Liver (tissue), 3 donors: ENCODE results near the gene KLHL33.

Experiments
- ATF3 ChIP-seq: IDR thresholded peaks from 2 replicates; pipeline ENCODE4 v1.6.1; 2016; ENCODE audit warnings: antibody characterized with exemption
- CTCF ChIP-seq: fragments of 150-350 bp; IDR thresholded peaks from 2 replicates; pipeline ENCODE4 v1.5.1; 2017; ENCODE audit warnings: improper control_type of control experiment, low read depth, low read length; ENCODE audit not compliant: missing input control
- FOXA1 ChIP-seq: IDR thresholded peaks from 2 replicates; pipeline ENCODE4 v1.6.1; 2016; ENCODE audit warnings: antibody characterized with exemption
- GABPA ChIP-seq, 2 donors: IDR thresholded peaks in 1 of 2; conservative IDR thresholded peaks in 1 of 2; 2 replicates each; pipeline ENCODE4 v1.6.1; 2016; ENCODE audit warnings: antibody characterized with exemption in 2 of 2, mild to moderate bottlenecking in 1 of 2, moderate library complexity in 1 of 2
- MAX ChIP-seq: IDR thresholded peaks from 2 replicates; pipeline ENCODE4 v1.6.1; 2016; ENCODE audit warnings: antibody characterized with exemption
- RAD21 ChIP-seq, 2 donors: IDR thresholded peaks; 2 replicates each; pipeline ENCODE4 v1.6.1; 2016; ENCODE audit warnings: antibody characterized with exemption in 2 of 2, mild to moderate bottlenecking in 2 of 2
- REST ChIP-seq: IDR thresholded peaks from 2 replicates; pipeline ENCODE4 v1.6.1; 2016; ENCODE audit warnings: antibody characterized with exemption, mild to moderate bottlenecking
- TAF1 ChIP-seq: conservative IDR thresholded peaks from 2 replicates; pipeline ENCODE4 v1.6.1; 2016; ENCODE audit warnings: antibody characterized with exemption, mild to moderate bottlenecking
- YY1 ChIP-seq: IDR thresholded peaks from 2 replicates; pipeline ENCODE4 v1.6.1; 2016; ENCODE audit warnings: antibody characterized with exemption, mild to moderate bottlenecking
- donor health status: healthy.
- donor health status: healthy.

- TF ChIP-seq ATF3 (no peak), YY1 (no peak), MAX (no peak), CTCF (no peak), FOXA1 (no peak), TAF1 (no peak), RAD21 (IDR thresholded peaks at IDR 0.05) (no peak), REST (no peak), GABPA (IDR thresholded peaks at IDR 0.05 in 1 of 2, conservative IDR thresholded peaks at IDR 0.05 in 1 of 2) (no peak)
Observed at GRCh38 chr14:20400589-20400964, 35.4 kb downstream of the KLHL33 start.
